Lower lobe of right lung (tissue), 2 donors: ENCODE measurements around the gene MTRF1L. TPM values are rescaled to one million over a fixed set of nuclear protein-coding genes. Genes with fewer than 3 reads are reported as not detected.
A peak's percentile ranks its signal among the peaks of the same experiment; 100 is the strongest.

ENCODE experiments used
- ATAC-seq, 2 donors: fragments of 200-7000 bp; cut with Tn5 transposase; one replicate each; pipeline ENCODE4 v1.9.1; 2020 to 2022; ENCODE audit warnings: mild to moderate bottlenecking in 2 of 2, moderate library complexity in 2 of 2
- DNase-seq: peaks from one replicate; pipeline ENCODE4 v3.0.0-alpha.2; 2020
- H3K27ac ChIP-seq: fragments of 200-600 bp; one replicate; pipeline ENCODE4 v1.8.0; 2022
- H3K27me3 ChIP-seq: fragments of 200-600 bp; one replicate; pipeline ENCODE4 v1.8.0; 2022; ENCODE audit warnings: low read depth
- H3K36me3 ChIP-seq: fragments of 200-600 bp; one replicate; pipeline ENCODE4 v1.8.0; 2022; ENCODE audit warnings: mild to moderate bottlenecking
- H3K4me1 ChIP-seq: fragments of 200-600 bp; one replicate; pipeline ENCODE4 v1.8.0; 2022
- H3K4me3 ChIP-seq: fragments of 200-600 bp; one replicate; pipeline ENCODE4 v1.8.0; 2022; ENCODE audit warnings: mild to moderate bottlenecking
- H3K9me3 ChIP-seq: fragments of 200-600 bp; one replicate; pipeline ENCODE4 v1.8.0; 2022
- intact Hi-C: fragments of 100-400 bp; cut with DNase I; formaldehyde crosslinking; loops from one replicate; pipeline ENCODE4 v1.11.0; 2022
- total RNA-seq: library from RNA; stranded (reverse); fragmentation: NEBNext Ultra II Directional; extraction: Animal tissue kit (Norgen Biotek cat#: 25700); gene quantifications from one replicate; pipeline ENCODE4 v1.2.1, GENCODE V29; 2021
- TF ChIP-seq, protein P1 (sequence below): fragments of 200-600 bp; IDR thresholded peaks from one replicate; pipeline ENCODE4 v1.8.0; 2022; ENCODE audit warnings: antibody characterized with exemption, mild to moderate bottlenecking
- donor health status: DM: no; HTN: yes; CAD: no; lungs with severe emphysema.

MTRF1L gene
- total RNA-seq, 1 donor from 2014 or later = 15.6 TPM

DNA sequence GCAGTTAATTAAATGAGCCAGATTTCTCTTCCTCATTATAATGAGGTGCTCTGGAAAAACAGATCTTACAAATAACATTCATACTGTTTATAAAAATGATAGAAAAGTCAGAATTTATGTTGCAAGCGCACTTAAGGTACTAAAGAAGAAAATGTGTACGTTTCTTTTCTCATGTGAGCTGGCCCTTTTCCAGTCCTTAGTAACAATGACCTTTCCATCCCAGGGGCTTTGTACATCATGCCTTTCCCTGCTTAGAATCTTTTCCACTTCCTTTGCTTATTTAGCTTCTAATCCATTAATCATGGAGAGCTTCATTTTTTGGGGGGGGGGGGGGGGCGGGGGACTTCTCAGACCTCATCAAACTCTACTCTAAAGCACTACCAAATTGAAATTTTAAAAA, 24.5 kb downstream of the MTRF1L start:
- no peaks in the 10 kb centered on the region for H3K9me3 ChIP-seq
- peaks cover 27% of the 10 kb centered on the region for H3K4me1 ChIP-seq
- intact Hi-C loops = no loop called here
- peaks cover 18% of the 10 kb centered on the region for H3K36me3 ChIP-seq
- ATAC-seq = no peak
- no peaks in the 10 kb centered on the region for H3K27me3 ChIP-seq
- TF ChIP-seq, protein P1, sequence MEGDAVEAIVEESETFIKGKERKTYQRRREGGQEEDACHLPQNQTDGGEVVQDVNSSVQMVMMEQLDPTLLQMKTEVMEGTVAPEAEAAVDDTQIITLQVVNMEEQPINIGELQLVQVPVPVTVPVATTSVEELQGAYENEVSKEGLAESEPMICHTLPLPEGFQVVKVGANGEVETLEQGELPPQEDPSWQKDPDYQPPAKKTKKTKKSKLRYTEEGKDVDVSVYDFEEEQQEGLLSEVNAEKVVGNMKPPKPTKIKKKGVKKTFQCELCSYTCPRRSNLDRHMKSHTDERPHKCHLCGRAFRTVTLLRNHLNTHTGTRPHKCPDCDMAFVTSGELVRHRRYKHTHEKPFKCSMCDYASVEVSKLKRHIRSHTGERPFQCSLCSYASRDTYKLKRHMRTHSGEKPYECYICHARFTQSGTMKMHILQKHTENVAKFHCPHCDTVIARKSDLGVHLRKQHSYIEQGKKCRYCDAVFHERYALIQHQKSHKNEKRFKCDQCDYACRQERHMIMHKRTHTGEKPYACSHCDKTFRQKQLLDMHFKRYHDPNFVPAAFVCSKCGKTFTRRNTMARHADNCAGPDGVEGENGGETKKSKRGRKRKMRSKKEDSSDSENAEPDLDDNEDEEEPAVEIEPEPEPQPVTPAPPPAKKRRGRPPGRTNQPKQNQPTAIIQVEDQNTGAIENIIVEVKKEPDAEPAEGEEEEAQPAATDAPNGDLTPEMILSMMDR = no peak
- H3K27ac ChIP-seq = no peak overlapping the region
- no peak for DNase-seq
- H3K4me3 ChIP-seq = no peak overlapping the region

DNA sequence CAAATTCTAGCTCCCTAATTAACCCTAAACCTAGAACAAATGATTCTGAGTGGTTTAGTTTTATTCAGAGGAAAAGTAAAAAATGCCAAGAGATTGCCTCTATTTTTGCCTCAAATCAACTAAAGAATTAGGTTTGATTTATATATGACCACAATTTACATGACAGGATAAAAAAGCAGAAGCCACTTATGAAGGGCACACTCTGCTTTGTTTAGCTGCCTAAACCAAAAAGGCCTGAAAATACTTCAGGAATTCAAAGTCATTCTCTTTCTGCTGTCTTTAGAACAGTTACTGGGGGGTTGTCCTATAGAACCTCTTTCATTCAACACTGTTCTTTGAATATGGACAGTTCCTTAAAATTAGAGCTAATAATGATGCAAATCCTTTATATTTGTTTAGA, 25.0 kb downstream of the MTRF1L start:
- TF ChIP-seq, protein P1 = no peak

DNA sequence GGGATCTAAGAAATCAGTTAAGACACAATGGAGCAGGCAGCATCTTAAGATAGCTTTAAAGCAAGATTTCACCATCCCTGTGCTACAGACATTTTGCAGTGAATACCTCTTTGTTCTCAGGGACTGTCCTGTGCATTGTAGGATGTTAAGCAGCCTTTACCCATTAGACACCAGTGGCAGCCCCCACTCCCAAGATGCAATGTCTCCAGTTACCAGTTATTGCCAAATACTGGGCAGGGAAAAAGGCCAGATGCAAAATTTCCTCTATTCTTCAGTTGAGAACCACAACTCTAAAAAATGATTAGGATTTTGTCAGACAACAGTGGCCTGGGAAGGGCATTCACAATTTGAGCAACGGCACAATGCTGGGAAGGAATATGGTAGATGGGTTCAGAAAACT, 25.8 kb downstream of the MTRF1L start:
- TF ChIP-seq, protein P1 = no peak
- H3K4me3 ChIP-seq = no peak overlapping the region
- intact Hi-C loops = no loop called here
- DNase-seq (no peak), ATAC-seq (no peak)
- H3K36me3 ChIP-seq = peaks cover 31% of the 10 kb centered on the region
- H3K9me3 ChIP-seq = no peaks in the 10 kb centered on the region
- no peak overlapping the region for H3K27ac ChIP-seq
- H3K27me3 ChIP-seq = no peaks in the 10 kb centered on the region
- H3K4me1 ChIP-seq = peaks cover 17% of the 10 kb centered on the region

More for the DNA sequence above, 25.0 kb downstream of the MTRF1L start:
- ATAC-seq (no peak), DNase-seq (no peak)
- H3K27me3 ChIP-seq = no peaks in the 10 kb centered on the region
- peaks cover 23% of the 10 kb centered on the region for H3K36me3 ChIP-seq
- H3K27ac ChIP-seq = no peak overlapping the region
- no peaks in the 10 kb centered on the region for H3K9me3 ChIP-seq
- intact Hi-C loops = no loop called here
- no peak overlapping the region for H3K4me3 ChIP-seq
- H3K4me1 ChIP-seq = peaks cover 25% of the 10 kb centered on the region

DNA sequence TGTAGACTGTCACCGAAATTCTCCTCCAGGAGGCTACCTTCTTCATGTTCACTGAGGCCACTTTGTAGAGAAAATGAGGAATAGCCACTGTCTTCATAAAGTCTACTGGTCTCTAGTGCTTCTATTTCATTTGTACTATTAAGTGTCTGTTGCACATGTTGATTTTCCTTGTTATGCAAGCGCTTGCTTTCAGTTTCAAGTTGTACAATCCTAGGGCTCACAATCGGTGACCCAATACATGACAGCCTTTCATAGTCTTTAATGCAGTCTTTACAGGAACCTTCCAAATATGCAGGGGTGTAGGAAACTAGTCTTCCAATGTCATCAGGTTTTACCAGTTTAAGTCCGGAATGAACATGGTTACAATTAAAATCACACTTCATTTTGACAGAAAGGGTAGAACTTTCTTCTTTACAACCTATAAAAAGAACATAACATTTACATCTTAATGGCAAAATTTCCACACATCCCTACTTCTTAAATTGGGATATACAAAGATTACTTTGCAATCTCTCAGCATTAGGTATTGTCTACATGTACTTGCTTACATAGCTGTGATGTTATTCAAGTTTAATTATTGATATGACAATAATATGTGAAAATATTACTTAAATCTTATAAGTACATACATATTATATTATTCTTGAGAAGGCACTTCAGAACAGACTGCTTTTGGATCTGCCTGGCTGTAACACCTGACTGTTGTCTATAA, 27.1 kb downstream of the MTRF1L start:
- peaks cover 16% of the 10 kb centered on the region for H3K4me1 ChIP-seq
- peak; percentile 82 to 94 for ATAC-seq
- no peaks in the 10 kb centered on the region for H3K9me3 ChIP-seq
- no peak overlapping the region for H3K27ac ChIP-seq
- H3K4me3 ChIP-seq = no peak overlapping the region
- TF ChIP-seq, protein P1 = no peak
- intact Hi-C loops = no loop called here
- H3K27me3 ChIP-seq = no peaks in the 10 kb centered on the region
- DNase-seq = no peak
- H3K36me3 ChIP-seq = peaks cover 45% of the 10 kb centered on the region

DNA sequence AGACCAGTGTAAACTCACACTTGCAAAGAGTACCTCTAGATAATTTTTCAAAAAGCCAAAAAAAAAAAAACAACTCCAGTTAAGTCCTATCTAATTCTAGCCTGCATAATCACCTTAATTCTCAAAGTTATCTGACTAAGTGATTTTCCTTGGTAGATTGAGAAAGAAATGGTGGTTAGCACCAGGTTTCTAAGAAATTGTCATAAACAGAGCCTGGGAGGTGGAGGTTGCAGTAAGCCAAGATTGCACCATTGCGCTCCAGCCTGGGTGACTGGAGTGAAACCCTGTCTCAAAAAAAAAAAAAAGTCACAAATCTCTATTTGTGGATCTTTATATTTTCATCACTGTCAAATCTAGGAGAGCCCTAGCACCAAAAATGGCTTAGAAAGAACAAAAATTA, 28.6 kb downstream of the MTRF1L start:
- H3K27me3 ChIP-seq = no peaks in the 10 kb centered on the region
- no peak overlapping the region for H3K4me3 ChIP-seq
- H3K9me3 ChIP-seq = no peaks in the 10 kb centered on the region
- no peak overlapping the region for H3K27ac ChIP-seq
- TF ChIP-seq, protein P1 = no peak
- peaks cover 49% of the 10 kb centered on the region for H3K36me3 ChIP-seq
- ATAC-seq (no peak), DNase-seq (no peak)
- intact Hi-C loops = no loop called here
- peaks cover 16% of the 10 kb centered on the region for H3K4me1 ChIP-seq
